Fibroblast of skin of back (primary cell): ENCODE measurements around the gene JPH3.
A peak's percentile ranks its signal among the peaks of the same experiment; 100 is the strongest.
"Not testable (repeated sequence)": the region's sequence is repeated elsewhere in the genome, so short reads cannot be mapped to it uniquely, and the experiment has no call there.

Source experiments
- DNase-seq: peaks from one replicate; pipeline ENCODE4 v3.0.0-alpha.2; 2013

The JPH3 gene

DNA sequence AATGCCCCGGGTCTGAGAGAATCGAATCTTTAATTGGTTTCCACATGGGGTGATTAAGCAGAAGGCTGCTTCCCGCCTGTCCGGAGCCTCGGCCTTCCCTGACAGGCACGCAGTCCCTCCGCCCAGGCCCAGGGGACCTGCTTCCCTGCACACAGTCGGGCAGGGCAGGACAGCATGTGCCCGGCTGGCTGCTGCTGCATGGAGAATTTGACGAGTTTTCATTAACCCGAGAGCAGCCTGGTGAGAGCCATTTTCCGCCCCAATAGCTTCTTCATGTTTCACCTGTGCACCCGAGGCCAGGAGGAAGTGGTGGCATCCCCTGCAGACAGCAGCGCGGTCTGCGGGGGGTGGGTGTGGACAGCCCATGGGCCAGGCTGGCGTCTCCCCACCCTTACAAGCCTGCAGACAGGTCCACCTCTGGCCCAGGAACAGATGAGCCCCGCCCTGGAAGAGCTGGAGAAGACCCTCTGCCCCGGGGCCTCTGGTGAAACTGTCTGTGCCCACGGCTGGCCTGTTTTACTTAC, 96.4 kb downstream of the JPH3 start:
- no peak for DNase-seq

DNA sequence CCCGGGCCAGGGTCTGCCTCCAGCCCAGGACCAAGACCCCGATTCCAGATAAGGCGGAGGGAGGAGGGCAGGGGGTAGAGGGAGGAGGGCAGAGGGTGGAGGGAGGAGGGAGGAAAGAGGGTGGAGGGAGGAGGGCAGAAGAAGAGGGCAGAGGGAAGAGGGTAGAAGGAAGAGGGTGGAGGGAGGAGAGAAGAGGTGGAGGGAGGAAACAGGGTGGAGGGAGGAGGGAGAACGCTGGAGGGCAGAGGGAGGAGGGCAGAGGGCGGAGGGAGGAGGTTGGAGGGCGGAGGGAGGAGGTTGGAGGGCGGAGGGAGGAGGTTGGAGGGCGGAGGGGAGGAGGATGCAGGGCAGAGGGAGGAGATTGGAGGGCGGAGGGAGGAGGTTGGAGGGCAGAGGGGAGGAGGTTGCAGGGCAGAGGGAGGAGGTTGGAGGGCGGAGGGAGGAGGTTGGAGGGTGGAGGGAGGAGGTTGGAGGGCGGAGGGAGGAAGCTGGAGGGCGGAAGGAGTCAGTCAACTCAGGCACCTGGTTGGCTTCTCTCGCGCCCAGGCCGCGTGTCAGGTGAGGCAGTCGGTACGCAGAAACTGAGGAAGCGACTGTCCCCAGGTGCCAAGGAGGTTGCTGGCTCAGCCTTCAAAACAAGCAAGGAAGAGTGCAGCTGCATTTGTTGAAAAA, 98.2 kb downstream of the JPH3 start:
- DNase-seq = no peak

DNA sequence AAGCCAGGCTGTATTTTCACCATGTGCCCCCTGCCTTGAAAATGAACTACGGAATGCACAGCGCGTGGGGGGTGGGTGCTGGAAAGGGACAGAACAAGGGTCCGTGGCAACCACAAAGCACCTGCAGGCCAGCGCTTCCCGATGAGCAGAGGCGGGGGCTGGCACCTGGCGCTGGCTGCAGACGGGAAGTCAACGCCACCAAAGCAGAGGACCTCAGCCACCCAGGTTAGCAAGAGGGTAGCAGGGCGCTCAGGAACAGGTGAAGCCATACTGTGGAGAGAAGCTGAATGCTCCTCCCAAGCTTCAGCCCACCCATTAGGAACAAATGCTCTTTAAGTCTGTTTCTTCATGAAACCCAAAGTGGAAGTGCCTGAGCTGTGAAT, 98.8 kb downstream of the JPH3 start:
- DNase-seq = no peak

DNA sequence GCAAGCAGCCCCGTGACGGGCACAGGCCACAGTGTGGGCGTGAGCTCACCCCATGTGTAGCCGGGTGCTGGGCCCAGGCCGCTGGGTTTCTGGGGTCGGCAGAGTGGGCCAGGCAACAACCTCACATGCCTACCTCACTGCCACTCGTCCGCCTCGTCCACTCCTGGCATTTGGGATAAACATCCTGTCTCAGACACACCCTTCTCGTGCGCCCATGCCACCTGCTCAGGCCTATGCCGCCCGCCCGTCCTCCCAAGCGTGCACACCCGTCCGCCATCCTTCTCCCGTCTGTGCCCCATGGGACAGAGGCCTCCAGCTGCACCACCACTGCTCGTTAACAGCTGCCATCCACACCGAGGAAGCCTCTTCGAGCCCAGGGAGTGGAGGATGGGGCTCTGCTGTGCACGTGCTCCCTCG, 99.2 kb downstream of the JPH3 start:
- no peak for DNase-seq

DNA sequence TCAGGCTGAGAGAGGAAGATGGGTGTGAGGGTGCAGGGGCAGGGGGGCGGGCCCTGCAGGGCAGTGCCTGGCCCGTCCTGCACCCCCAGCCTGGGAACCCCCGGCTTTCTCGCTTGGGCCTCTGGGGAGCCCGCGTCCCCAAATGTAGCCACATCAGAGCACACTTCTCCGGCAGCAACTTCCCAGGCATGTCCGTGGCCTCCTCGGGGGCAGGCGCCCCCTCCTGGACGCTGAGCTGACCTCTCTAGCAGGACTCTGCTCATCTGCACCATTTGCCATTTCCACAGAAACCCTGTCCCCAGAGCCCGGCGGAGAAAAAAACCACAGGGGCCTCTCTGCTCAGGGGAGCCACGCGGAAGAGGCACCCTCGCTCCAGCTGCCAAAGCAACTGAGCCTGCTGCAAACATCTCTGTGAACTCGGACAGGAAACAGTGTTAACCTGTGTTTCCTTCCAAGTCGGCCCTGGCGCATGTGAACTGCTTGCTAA, 100.1 kb downstream of the JPH3 start:
- peak; percentile 21 for DNase-seq

DNA sequence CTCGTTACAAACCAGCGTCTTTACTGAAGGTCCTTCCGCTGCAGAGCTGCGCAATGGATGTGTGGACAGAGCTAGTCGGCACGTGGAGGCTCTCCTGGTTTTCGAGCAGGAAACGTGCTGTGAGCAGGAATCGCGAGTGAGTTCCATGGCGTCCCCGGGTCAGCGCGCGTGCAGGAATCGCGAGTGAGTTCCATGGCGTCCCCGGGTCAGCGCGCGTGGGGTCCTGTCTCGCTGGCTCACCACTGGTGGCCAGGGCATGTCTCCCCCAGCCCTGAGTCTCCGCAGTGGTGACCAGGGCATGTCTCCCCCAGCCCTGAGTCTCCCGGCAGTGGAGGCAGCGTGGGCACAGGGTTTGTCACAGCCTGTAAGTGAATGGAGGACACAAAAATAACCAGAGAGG, 100.8 kb downstream of the JPH3 start:
- no peak for DNase-seq

DNA sequence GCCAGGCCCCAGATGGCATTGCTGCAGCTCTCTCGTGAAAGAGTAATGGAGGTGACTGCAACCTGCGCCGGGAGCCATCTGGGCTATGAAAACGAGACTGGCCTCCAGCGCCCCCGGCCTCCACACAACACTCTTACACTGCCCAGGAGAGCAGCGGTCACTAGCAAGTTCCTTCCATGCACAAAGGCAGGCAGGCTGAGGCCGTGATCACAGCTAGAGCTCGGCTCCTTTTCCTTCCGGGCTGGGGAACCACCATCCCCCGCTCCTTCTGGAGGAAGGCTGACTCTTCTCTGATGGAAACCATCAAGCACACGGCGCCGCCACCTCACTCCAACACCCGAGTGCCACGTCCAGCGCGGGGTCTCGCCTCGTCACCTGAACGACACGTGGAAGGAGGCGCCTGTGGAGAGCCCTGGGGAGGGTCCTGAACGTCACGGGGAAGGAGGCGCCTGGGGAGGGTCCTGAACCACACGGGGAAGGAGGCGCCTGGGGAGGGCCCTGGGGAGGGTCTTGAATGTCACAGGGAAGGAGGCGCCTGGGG, 101.6 kb downstream of the JPH3 start:
- DNase-seq = no peak

DNA sequence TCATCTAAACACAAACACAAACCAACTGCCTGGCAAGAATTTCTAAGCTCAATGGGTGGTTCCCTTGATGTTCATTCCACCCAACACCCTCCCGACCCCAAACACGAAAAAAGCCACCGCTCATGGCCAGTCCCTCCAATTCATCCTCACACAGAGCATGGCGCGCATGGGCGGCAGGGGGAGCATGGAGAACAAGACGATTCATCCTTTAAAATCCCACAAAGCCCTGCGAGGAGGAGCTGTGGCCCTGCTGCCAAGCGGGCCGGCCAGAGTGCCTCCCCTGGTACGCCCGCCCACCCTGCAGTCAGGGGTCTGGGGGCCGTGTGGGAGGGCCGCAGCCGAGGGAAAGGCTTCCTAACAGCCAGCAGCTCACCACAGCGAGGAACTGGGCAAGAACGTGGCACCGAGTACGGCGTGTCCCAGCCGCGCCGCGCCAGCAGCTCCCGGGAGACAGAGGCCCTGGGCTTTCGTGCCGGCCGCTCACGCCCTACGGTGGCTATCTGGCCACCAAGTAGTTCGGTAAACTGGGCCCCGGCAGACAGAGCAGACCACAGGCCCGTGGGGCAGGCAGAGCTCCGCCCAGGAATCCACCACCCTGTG, 102.5 kb downstream of the JPH3 start:
- DNase-seq = no peak

DNA sequence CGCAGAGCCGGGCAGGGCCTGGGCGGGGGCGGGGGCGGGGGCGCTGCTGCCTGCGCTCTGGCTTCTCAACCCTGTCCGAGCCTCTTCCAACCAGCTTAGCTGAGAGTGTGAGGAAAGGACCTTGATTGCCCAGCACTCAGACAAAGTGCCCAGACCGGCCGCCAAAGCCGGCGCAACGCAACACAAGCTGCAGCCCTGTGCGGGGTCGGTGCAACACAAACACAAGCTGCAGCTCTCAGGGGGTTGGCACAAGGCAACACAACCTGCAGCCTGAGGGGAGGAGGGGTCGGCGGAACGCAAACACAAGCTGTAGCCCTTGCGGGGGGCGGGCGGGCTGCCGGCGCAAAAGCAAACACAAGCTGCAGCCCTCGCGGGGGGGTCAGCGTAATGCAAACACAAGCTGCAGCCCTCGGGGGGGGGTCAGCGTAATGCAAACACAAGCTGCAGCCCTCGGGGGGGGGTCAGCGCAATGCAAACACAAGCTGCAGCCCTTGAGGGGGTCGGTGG, 103.5 kb downstream of the JPH3 start:
- no peak for DNase-seq

DNA sequence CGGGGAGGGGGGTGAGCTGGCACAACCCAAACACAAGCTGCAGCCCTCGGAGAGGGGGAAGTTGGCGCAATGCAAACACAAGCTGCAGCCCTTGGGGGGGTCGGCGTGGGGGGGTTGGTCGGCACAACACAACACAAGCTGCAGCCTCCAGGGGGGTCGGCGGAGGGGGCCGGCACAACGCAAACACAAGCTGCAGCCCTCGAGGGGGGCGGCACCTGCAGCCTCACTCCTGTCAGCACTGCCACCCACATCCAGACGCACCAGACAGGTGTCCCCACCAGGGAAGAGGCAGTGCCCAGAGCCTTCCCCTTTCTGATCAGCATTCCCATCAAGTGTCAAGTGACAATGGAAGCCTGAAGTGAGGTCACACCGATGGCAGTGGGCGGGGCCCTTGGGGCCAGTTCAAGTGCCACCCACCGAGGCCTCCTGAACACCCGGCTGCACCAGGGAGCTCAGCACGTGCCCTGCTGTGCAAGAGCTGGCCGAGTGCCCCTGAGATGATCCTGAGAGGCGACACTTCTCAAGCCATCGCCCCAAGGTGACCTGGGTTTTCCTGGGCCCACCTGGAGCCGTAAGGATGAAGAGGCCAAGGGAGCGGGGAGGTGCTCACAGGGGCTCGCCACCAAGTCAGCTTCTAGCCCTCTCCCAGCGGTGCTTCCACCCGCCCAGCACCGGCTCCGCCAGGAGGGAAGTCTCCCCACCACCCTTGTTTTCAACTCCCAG, 104.1 kb downstream of the JPH3 start:
- no peak for DNase-seq

DNA sequence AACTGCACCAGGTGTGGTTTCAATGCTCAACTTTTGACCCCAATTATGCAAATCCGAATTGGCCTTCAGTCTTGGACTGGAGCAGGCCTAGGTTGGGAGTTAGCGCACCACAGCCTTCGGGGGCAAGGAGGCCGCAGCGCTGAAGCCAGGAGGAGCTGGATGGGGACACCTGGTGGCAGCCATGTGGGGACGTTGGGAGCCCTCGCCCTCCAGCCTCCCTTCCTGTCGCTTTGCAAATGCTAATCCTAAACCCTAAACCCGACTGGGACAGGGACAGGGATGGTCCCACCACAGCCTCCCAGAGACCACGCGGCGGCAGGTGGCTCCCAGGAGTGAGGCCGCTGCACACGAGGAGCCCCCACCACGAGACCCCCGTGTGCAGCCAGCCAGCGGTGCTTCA, 104.8 kb downstream of the JPH3 start:
- DNase-seq = no peak

DNA sequence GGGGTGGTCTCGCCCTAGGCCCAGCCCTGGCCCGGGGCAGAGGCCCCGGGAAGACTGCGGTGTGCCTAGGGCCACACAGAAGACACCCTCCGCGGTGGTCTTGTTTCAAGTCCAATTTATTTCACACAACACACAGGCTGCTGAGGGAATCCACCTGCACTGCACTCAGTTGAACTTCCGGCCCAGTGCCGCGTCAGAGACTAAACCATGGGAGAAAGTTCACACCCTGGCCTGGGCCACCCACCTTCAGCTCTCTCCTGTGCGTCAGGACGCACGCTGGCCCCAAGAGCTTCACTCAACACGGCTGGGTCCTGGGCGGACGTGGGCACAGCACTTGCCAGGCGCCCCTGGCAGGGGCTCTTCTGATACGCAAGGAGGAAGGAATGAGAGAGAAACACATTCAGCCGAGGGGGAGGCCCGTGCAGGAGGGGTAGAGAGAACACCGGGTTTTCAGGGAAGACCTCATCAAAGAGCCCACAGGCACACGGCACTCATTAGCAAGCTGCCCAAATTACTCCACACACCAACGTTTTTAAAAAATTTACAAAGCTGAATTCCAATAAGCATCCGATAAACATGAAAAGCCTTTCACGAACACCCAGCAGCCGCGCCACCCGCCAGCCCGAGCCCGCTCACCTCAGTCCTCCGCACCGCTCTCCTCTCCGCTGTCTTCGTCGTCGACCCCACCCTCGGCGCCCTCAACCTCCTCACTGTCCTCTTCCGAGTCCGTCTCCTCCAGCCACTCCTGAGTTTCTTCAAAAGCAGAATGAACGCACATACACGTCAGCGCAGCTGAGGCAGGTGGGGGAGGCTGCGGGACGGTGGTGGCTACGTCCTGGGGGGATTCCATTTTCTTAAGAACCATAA, 105.6 kb downstream of the JPH3 start:
- no peak for DNase-seq

DNA sequence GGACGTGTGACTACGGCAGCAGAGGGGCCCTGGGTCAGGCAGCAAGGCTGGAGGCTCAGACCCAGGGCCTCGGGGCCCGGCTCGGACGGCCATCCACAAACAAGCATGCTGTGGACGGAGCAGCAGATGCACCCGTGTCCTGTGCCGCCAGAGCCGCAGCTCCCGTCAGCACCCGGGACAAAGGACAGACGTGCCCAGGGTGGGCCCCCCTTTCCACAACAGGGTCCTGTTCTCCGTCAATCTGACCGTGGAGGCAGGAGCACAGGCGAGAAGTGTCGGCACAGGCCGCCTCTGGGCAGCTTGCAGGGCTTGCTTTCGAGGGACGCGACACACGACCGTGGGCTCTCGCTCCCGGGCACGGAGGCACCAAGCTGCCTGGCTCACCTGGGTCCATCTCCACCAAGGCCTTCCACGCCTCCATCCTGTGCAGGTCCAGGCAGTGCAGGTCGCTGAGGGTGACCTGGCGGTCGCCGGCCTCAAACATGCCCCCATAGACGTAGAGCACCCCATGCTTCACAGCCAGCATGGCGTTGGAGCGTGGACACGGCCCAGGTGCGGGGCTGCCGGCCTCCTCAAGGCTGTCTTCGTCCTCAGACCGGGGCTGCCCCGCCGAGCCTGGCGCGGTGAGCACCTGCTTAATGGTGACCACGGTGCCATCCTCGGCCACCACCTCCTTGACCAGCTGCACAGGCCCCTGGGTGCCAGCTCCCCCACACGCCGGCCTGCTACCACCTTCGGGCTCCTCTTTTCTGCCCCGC, 106.8 kb downstream of the JPH3 start:
- DNase-seq = no peak

DNA sequence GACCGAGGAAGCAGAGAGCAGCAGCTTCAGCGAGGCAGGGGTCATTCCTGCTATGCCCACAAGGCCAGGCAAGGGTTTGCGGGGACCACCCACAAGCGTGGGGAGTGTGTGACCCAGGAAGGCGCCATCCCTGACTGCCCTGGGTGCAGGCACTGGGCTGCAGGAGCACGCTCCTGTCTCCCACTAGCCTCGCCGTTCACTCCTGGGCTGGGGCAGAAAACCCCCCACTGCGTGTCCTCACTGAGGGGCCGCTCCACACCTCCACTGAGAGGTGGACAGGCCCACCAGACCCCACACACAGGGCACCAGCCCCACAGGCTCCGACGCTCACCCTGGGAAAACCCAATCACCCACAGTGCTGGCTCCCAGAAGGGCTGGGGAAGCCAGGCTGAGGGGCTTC, 107.4 kb downstream of the JPH3 start:
- no peak for DNase-seq

DNA sequence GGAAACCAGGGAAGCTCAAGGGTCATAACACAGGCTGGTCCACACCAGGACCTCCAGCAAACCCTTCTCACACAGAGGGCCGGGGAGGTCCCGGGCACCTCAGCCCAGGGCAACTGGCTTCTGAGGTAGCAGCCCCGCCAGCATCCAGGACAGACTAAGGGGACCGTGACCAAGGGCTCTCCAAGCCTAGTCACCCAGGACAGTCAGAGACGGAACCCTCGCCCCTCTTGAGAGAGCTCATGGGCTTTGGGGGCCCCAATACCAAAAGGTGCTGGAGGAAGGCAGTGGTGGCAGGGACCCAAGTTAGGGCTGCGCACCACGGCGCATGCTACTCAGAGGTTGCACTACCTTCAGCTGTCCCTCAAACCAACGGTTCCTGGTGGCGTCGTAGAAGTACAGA, 108.6 kb downstream of the JPH3 start:
- DNase-seq = no peak

DNA sequence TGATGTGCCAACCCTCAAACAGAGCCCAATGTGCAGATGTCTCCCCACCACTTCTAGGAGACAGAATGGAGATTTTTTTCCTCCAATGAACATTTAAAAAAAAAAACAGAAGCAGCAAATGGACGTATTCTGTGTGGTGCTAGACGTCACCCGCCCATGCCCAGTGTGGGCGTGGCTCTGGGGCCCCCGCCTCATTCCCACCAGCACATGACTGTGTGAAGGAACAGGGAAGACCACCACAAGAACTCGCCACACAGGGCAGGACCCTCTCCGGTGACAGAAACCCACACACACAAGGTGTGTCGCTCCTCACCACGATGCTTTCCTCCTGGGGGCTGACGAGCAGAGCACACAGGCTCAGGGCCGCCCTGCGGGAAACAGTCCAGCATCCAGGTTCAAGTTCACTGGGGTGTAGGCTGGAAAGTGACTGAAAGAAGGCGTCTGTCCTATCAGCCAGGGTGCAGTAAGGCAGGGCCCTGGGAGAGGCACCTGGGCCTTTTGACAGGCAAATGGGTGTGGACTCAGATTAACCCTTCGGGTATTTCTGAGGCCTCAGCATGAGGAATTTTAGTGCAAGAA, 110.0 kb downstream of the JPH3 start:
- DNase-seq = no peak

DNA sequence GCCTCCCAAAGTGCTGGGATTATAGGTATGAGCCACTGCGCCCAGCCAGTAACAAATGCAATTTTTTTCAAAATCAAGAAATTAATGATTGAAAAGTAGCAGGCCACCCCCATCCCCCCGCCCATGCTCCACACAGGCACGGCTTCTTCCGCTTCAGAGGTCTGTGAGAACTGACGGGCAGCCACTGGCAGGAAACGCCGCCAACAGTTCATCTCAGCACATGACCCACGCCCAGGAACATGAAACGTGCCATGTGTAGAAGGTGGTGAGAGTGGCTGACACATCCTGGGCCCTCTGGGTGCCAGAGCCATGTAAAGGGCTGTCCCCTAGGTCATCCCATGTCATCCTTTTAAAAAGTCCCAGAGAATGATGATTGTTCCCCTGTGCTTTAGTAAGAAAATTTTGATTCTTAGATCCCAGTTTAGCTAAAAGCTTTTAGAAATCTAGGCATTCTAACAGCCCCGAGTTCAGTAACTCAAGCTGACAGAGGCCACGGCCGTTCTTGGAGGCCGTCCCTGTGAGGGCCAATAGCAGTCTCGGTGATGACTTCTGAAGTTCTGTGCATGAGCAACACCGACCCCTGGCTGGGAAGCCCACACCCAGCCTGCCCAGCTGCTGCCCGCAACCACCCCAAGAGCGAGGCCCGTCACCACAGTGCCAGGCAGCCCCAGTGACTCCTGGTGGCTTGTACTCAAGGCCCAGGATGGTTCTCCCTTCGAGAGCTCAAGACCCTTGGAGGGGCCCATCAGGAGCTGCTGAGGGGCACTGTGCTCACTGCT, 111.3 kb downstream of the JPH3 start:
- DNase-seq = no peak

DNA sequence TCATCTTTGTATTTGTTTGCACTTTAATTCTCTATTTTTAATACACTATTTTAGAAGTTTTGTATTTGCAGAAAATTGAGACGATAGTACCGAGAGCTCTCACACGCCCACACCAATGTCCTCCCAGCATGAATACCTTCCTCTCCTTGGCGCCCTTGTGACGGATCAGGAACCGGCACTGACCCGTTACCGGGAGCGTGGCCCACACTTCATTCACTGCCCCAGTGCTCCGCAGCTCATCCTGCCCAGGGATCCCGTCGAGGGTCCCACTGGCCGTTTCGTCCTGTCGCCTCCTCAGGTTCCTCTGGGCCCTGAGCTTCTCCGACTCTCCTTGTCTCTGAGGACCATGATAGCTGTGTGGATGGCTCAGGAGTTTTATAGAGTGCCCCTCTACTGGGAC, 112.9 kb downstream of the JPH3 start:
- DNase-seq = no peak

DNA sequence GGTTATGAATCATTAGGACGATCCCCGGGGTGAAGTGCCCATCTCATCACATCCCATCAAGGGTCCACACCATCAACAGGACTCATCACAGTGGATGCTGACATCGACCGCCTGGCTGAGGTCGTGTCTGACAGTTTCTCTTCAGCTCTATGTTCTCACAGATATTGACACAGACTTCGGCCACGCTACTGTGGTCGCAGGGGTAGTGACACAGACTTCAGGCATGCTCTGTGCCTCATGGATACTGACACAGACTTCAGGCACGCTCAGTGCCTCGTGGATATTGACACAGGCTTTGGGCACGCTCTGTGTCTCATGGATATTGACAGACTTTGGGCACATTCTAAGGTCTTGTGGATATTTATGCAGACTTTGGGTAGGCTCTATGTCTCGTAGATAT, 113.3 kb downstream of the JPH3 start:
- peak; percentile 48 for DNase-seq

DNA sequence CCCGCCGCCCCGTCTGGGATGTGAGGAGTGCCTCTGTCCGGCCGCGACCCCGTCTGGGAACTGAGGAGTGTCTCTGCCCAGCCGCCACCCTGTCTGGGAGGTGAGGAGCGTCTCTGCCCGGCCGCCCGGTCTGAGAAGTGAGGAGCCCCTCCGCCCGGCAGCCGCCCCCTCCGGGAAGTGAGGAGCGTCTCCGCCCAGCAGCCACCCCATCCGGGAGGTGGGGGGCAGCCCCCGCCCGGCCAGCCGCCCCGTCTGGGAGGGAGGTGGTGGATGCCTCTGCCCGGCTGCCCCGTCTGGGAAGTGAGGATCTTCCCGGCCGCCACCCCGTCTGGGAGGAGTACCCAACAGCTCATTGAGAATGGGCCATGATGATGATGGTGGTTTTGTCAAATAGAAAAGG, 116.5 kb downstream of the JPH3 start:
- not testable (repeated sequence) for DNase-seq
